Caco-2 (cell line): ENCODE measurements around the gene DYNC1LI2. TPM values are rescaled to one million over a fixed set of nuclear protein-coding genes. Genes with fewer than 3 reads are reported as not detected.

ENCODE experiments used
- BruUV-seq: library from RNA; stranded (reverse); fragments of 400-500 nt; replicated peaks from 2 replicates; lab custom pipeline; 2021; lab: Mats Ljungman, UMichigan
- CTCF ChIA-PET: fragments of 300-600 bp; sonication (Branson Sonifier 250); formaldehyde crosslinking; loops from one replicate; lab custom pipeline; 2022; ENCODE audit warnings: antibody characterized with exemption; lab: Charles Lee
- POLR2A ChIA-PET: fragments of 300-600 bp; sonication (Branson Sonifier 250); formaldehyde crosslinking; loops from one replicate; lab custom pipeline; 2022; ENCODE audit warnings: antibody characterized with exemption; lab: Charles Lee
- DNase-seq, 2 experiments: peaks; one replicate each; pipeline versions ENCODE4 v3.0.0 to v3.0.0-alpha.2; 2020 to 2022
- H3K27me3 ChIP-seq: replicated peaks from 2 replicates; pipeline ENCODE4 v1.6.0; 2011; ENCODE audit warnings: low read length; ENCODE audit not compliant: control insufficient read depth, insufficient read depth
- H3K36me3 ChIP-seq: 2 replicates; pipeline ENCODE4 v1.5.1; 2011; ENCODE audit warnings: low read length; ENCODE audit not compliant: control insufficient read depth, insufficient read depth
- H3K4me1 ChIP-seq: fragments of 250-450 bp; sonication (Bioruptor Pico); 2 replicates; pipeline ENCODE4 v1.5.1; 2020; ENCODE audit warnings: mild to moderate bottlenecking
- H3K4me3 ChIP-seq: 2 replicates; pipeline ENCODE4 v1.5.1; 2011; ENCODE audit warnings: low read depth, mild to moderate bottlenecking, control low read depth, low read length
- H3K9me3 ChIP-seq: fragments of 250-450 bp; sonication (Bioruptor Pico); 2 replicates; pipeline ENCODE4 v1.5.1; 2020; ENCODE audit warnings: mild to moderate bottlenecking, moderate library complexity
- H3K27ac Mint-ChIP-seq: one replicate; pipeline ENCODE4 v1.8.0; 2022; ENCODE audit warnings: mixed read lengths; ENCODE audit not compliant: unreplicated experiment
- H3K27me3 Mint-ChIP-seq: one replicate; pipeline ENCODE4 v1.8.0; 2022; ENCODE audit warnings: mixed read lengths; ENCODE audit not compliant: insufficient read depth, unreplicated experiment
- H3K36me3 Mint-ChIP-seq: one replicate; pipeline ENCODE4 v1.8.0; 2022; ENCODE audit warnings: mild to moderate bottlenecking, mixed read lengths; ENCODE audit not compliant: insufficient read depth, unreplicated experiment
- H3K4me1 Mint-ChIP-seq: one replicate; pipeline ENCODE4 v1.8.0; 2022; ENCODE audit warnings: low read depth, mixed read lengths; ENCODE audit not compliant: unreplicated experiment
- H3K4me3 Mint-ChIP-seq: one replicate; pipeline ENCODE4 v1.8.0; 2022; ENCODE audit warnings: mild to moderate bottlenecking, moderate library complexity, mixed read lengths; ENCODE audit not compliant: unreplicated experiment
- H3K9me3 Mint-ChIP-seq: one replicate; pipeline ENCODE4 v1.8.0; 2022; ENCODE audit warnings: mixed read lengths; ENCODE audit not compliant: unreplicated experiment
- intact Hi-C: fragments of 100-400 bp; cut with micrococcal nuclease; formaldehyde crosslinking; loops from one replicate; pipeline ENCODE4 v1.10.0; 2022; ENCODE audit not compliant: unreplicated experiment
- total RNA-seq: library from RNA; stranded (reverse); gene quantifications from 2 replicates; pipeline ENCODE4 v1.2.3, GENCODE V29; 2022
- TF ChIP-seq, protein P1 (sequence below), 2 experiments: fragments of 200-600 bp in 1 of 2; IDR thresholded peaks; 1 replicate in 1 of 2; 2 replicates in 1 of 2; pipeline versions ENCODE4 v1.5.1 to v1.8.0; 2011 to 2022; ENCODE audit warnings: antibody characterized with exemption in 1 of 2, control low read depth in 1 of 2, inconsistent platforms in 1 of 2, low read depth in 1 of 2, low read length in 1 of 2, mild to moderate bottlenecking in 1 of 2, moderate library complexity in 1 of 2; ENCODE audit not compliant: insufficient read depth in 1 of 2, severe bottlenecking in 1 of 2, unreplicated experiment in 1 of 2

Gene DYNC1LI2
- total RNA-seq, 1 experiment from 2014 or later: 180 TPM

DNA sequence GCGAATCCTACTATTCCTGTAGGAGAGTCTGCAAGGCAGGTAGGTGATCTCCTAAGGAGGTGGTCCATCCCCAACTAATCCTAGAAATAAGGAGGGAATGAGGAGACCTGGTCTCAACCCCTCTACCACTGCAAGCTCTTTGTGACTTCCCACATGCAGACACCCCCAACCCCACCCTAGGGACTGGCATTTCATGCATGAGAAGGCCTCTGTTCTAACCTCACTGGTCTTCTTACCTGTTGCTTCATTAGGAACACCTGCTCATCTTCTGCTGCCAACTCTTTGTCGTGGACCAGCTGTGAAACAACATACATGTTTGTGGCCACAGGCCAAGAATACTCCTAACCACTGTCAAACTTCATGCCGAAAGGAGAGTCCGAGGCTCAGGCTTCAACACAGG is 22.6 kb downstream of the DYNC1LI2 start:
- H3K36me3 Mint-ChIP-seq: peaks cover 89% of the 10 kb centered on the region
- no peaks in the 10 kb centered on the region for H3K9me3 Mint-ChIP-seq
- Histone ChIP-seq H3K4me3 (no peak overlapping the region), H3K27me3 (no peaks in the 10 kb centered on the region), H3K4me1 (no peaks in the 10 kb centered on the region), H3K36me3 (peaks cover 18% of the 10 kb centered on the region), H3K9me3 (no peaks in the 10 kb centered on the region)
- H3K27ac Mint-ChIP-seq: no peak overlapping the region
- DNase-seq: no peak
- H3K4me1 Mint-ChIP-seq: peaks cover 6% of the 10 kb centered on the region
- H3K4me3 Mint-ChIP-seq: no peak overlapping the region
- ChIA-PET CTCF (interaction anchor here (0.6 to 1.1 kb wide), 3 partner anchors 12 to 33 kb away, joined by 3 read pairs; no protein-coding TSS in a partner anchor), POLR2A (no interaction called here)
- intact Hi-C loops: loop anchor here (1.0 to 10.0 kb wide), 2 partner anchors 12 to 146 kb away; no protein-coding TSS in a partner anchor
- no TSS peak for BruUV-seq
- H3K27me3 Mint-ChIP-seq: no peaks in the 10 kb centered on the region
- TF ChIP-seq, protein P1, sequence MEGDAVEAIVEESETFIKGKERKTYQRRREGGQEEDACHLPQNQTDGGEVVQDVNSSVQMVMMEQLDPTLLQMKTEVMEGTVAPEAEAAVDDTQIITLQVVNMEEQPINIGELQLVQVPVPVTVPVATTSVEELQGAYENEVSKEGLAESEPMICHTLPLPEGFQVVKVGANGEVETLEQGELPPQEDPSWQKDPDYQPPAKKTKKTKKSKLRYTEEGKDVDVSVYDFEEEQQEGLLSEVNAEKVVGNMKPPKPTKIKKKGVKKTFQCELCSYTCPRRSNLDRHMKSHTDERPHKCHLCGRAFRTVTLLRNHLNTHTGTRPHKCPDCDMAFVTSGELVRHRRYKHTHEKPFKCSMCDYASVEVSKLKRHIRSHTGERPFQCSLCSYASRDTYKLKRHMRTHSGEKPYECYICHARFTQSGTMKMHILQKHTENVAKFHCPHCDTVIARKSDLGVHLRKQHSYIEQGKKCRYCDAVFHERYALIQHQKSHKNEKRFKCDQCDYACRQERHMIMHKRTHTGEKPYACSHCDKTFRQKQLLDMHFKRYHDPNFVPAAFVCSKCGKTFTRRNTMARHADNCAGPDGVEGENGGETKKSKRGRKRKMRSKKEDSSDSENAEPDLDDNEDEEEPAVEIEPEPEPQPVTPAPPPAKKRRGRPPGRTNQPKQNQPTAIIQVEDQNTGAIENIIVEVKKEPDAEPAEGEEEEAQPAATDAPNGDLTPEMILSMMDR (IDR thresholded peaks at IDR 0.05; ENCODE audit: insufficient read depth in 1 of 2, low read depth in 1 of 2, low read length in 1 of 2, severe bottlenecking in 1 of 2, unreplicated experiment in 1 of 2): no peak

DNA sequence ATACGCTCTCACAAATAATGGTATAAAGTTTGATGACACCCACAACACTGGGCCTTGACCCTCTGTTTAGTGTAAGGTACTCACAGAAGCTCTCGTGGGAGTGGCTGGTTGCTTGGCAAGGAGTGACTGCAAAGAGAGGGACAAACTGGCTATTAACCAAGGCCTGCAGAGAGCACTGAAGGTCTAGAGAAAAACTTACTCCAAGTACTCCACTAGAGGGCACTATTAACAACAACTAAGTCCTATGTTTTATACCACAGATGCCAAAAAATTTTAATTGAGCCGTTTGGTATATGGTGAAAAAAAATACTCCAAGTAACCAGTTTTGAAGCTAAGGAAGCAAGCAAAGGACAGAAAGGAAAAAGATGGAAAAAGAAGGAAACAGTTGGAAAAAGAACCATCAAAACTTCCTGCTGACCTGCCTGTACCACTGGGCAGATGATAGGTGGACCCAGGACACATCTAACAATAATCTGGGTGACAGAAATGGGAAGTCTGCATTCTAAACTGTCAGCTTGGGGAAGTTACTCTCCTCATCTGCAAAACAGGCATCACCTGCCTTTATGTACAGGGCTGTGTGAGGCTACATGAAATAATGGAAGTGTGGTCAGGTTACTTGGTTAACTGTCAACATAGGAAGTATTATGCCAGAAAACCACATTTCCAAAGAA is 23.2 kb downstream of the DYNC1LI2 start:
- H3K36me3 ChIP-seq: peaks cover 19% of the 10 kb centered on the region
- no peaks in the 10 kb centered on the region for H3K9me3 ChIP-seq
- ChIA-PET POLR2A (no interaction called here), CTCF (interaction anchor here (0.6 to 0.9 kb wide), 3 partner anchors 11 to 139 kb away, joined by 3 read pairs; no protein-coding TSS in a partner anchor)
- Mint-ChIP-seq H3K4me3 (no peak overlapping the region), H3K36me3 (peaks cover 89% of the 10 kb centered on the region), H3K4me1 (peaks cover 6% of the 10 kb centered on the region), H3K27me3 (no peaks in the 10 kb centered on the region), H3K27ac (no peak overlapping the region), H3K9me3 (no peaks in the 10 kb centered on the region)
- H3K4me1 ChIP-seq: no peaks in the 10 kb centered on the region
- H3K27me3 ChIP-seq: no peaks in the 10 kb centered on the region
- peak in 1 of 2 experiments; percentile 35 for DNase-seq
- H3K4me3 ChIP-seq: no peak overlapping the region
- TF ChIP-seq, protein P1 (IDR thresholded peaks at IDR 0.05; ENCODE audit: insufficient read depth in 1 of 2, low read depth in 1 of 2, low read length in 1 of 2, severe bottlenecking in 1 of 2, unreplicated experiment in 1 of 2): peak; percentile 47 to 67
- intact Hi-C loops: loop anchor here (1.0 to 10.0 kb wide), 2 partner anchors 11 to 147 kb away; no protein-coding TSS in a partner anchor
- BruUV-seq: no TSS peak

DNA sequence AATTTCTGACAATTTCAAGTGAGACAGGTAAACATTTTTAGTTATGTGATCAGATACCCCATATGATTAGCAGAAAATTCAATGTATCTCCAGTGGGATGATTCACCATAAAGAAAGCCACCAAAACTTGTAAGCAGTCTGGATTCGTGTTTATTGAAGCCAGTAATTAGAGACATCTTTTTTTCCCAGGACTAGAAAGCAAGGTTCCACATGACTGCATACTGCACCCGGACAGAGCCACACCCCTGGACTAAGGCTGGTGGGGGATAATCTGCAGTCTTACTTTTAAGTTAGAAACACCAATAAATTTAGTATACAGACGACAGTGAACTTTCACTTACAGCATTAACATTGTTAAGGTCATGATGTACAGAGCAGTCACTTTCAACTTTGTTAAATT is 30.6 kb downstream of the DYNC1LI2 start:
- TF ChIP-seq, protein P1 (IDR thresholded peaks at IDR 0.05; ENCODE audit: insufficient read depth in 1 of 2, low read depth in 1 of 2, low read length in 1 of 2, severe bottlenecking in 1 of 2, unreplicated experiment in 1 of 2): no peak
- Mint-ChIP-seq H3K4me1 (no peaks in the 10 kb centered on the region), H3K9me3 (no peaks in the 10 kb centered on the region), H3K4me3 (no peak overlapping the region), H3K27me3 (no peaks in the 10 kb centered on the region), H3K27ac (no peak overlapping the region), H3K36me3 (peaks cover 71% of the 10 kb centered on the region)
- no TSS peak for BruUV-seq
- DNase-seq: no peak
- H3K9me3 ChIP-seq: no peaks in the 10 kb centered on the region
- intact Hi-C loops: loop anchor here (10.0 kb wide), 1 partner anchor 154 kb away; no protein-coding TSS in a partner anchor
- CTCF ChIA-PET: no interaction called here
- H3K4me1 ChIP-seq: peaks cover 6% of the 10 kb centered on the region
- H3K4me3 ChIP-seq: no peak overlapping the region
- H3K27me3 ChIP-seq: no peaks in the 10 kb centered on the region
- H3K36me3 ChIP-seq: peaks cover 6% of the 10 kb centered on the region
- POLR2A ChIA-PET: no interaction called here
